Astrocyte of the cerebellum (primary cell): ENCODE results near the gene GMEB2.
A peak's percentile ranks its signal among the peaks of the same experiment; 100 is the strongest.

Experiments used
- DNase-seq: peaks from one replicate; pipeline ENCODE4 v3.0.0-alpha.2; 2011; ENCODE audit warnings: low read depth
- H3K4me3 ChIP-seq: 2 replicates; pipeline ENCODE4 v1.5.1; 2011; ENCODE audit warnings: mild to moderate bottlenecking, low read depth, low read length, moderate library complexity
- CTCF ChIP-seq: IDR thresholded peaks from 2 replicates; pipeline ENCODE4 v1.5.1; 2012; ENCODE audit warnings: low read length, low read depth, moderate library complexity, mild to moderate bottlenecking; ENCODE audit errors: missing control alignments
- in situ Hi-C: cut with HindIII; loops from 2 replicates; pipeline ENCODE4 v1.10.0; 2017; ENCODE audit warnings: low sequenced_read_pairs

Gene GMEB2

GRCh38 chr20:63585616-63586565 lies 41.0 kb downstream of the GMEB2 start:
- in situ Hi-C loops = no loop called here
- DNase-seq = no peak
- no peak overlapping the region for H3K4me3 ChIP-seq
- TF ChIP-seq CTCF = no peak

- no peak overlapping the region for H3K4me3 ChIP-seq
- TF ChIP-seq CTCF = no peak
These were observed 44.4 kb downstream of the GMEB2 start for GRCh38 chr20:63582382-63583063.

GRCh38 chr20:63580796-63581461 lies 46.0 kb downstream of the GMEB2 start:
- H3K4me3 ChIP-seq = no peak overlapping the region

More at GRCh38 chr20:63582382-63583063, 44.4 kb downstream of the GMEB2 start:
- in situ Hi-C loops = no loop called here
- DNase-seq = no peak

GRCh38 chr20:63579017-63579694 lies 47.7 kb downstream of the GMEB2 start:
- in situ Hi-C loops = no loop called here
- no peak for DNase-seq
- H3K4me3 ChIP-seq = no peak overlapping the region
- no peak for TF ChIP-seq CTCF

More at GRCh38 chr20:63580796-63581461, 46.0 kb downstream of the GMEB2 start:
- peak; percentile 62 for TF ChIP-seq CTCF
- in situ Hi-C loops = no loop called here
- no peak for DNase-seq

- TF ChIP-seq CTCF = no peak
- in situ Hi-C loops = no loop called here
- no peak overlapping the region for H3K4me3 ChIP-seq
- no peak for DNase-seq
These were observed 48.5 kb downstream of the GMEB2 start for GRCh38 chr20:63578224-63579016.
